ENCODE measurements around the gene SATB2.

DNA sequence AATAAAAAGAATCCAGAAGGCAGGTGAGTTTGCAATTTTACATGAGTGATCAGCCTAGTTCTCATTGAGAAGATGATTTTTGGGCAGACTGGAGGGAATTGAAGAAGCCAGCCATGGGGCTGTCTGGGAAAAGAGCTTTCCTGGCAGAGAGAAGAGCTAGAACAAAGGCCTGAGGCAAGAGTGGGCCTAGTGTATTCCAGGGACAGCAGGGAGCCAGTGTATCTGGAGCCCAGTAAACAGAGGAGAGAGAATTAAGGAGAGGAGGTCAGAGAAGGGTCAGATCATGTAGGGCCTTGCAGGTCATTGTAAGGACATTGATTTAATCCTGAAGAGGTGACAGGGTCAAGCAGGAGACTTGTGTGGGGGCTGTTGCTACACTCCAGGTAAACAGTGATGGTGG, 195.8 kb downstream of the SATB2 start:
- TF ChIP-seq, protein P1, sequence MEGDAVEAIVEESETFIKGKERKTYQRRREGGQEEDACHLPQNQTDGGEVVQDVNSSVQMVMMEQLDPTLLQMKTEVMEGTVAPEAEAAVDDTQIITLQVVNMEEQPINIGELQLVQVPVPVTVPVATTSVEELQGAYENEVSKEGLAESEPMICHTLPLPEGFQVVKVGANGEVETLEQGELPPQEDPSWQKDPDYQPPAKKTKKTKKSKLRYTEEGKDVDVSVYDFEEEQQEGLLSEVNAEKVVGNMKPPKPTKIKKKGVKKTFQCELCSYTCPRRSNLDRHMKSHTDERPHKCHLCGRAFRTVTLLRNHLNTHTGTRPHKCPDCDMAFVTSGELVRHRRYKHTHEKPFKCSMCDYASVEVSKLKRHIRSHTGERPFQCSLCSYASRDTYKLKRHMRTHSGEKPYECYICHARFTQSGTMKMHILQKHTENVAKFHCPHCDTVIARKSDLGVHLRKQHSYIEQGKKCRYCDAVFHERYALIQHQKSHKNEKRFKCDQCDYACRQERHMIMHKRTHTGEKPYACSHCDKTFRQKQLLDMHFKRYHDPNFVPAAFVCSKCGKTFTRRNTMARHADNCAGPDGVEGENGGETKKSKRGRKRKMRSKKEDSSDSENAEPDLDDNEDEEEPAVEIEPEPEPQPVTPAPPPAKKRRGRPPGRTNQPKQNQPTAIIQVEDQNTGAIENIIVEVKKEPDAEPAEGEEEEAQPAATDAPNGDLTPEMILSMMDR (IDR thresholded peaks at IDR 0.05) = no peak
- TF ChIP-seq POLR2A (IDR thresholded peaks at IDR 0.05) = no peak
